M059J (cell line): ENCODE results near the gene ARID5B. TPM values are rescaled to one million over a fixed set of nuclear protein-coding genes. Genes with fewer than 3 reads are reported as not detected.

Experiments used
- DNase-seq: peaks from one replicate; pipeline ENCODE4 v3.0.0-alpha.2; 2012; ENCODE audit warnings: low read depth
- total RNA-seq: library from RNA; depleted of rRNA; stranded (reverse); fragments of >200 nt; shearing (Covaris generic); gene quantifications from 2 replicates; pipeline ENCODE4 v1.2.3, GENCODE V29; 2014

The ARID5B gene
- total RNA-seq, 1 experiment from 2014 or later = 43.9 TPM

- no peak for DNase-seq
Measured at GRCh38 chr10:61941202-61941681, 39.7 kb downstream of the ARID5B start.

DNA sequence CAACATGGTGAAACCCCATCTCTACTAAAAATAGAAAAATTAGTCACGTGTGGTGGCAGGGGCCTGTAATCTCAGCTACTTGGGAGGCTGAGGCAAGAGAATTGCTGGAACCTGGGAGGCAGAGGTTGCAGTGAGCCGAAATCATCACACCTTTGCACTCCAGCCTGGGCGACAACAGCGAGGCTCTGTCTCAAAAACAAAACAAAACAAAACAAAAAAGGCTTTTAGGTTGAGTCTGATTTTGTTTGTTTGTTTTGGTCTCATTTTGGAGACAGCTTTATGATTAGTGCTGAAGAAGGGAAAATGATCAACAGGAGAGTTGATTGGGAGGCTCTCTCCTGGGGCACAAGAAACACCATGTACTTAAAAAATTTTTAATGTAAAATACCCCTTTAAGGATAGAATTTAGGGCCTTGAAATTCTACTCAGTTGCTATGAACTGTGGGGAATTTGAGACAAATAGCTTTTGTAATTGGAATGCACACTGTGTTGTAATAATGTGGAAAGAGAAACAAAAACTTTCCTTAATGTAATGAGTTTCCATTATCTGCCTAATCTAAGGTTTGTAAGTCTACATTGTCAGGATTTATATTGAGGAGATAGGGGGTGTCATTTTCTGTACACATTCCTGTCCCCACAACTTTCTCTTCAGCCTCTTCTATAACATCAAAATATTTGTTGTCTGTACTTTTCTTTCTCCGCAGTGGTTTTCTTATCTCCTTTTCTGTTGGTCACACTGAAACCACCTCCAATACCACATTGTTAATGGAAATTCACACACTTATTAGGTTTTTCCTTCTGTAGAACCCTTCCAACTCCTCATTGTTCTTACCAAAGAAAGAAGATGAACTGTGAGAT, 41.3 kb downstream of the ARID5B start:
- peak; percentile 37 for DNase-seq

DNA sequence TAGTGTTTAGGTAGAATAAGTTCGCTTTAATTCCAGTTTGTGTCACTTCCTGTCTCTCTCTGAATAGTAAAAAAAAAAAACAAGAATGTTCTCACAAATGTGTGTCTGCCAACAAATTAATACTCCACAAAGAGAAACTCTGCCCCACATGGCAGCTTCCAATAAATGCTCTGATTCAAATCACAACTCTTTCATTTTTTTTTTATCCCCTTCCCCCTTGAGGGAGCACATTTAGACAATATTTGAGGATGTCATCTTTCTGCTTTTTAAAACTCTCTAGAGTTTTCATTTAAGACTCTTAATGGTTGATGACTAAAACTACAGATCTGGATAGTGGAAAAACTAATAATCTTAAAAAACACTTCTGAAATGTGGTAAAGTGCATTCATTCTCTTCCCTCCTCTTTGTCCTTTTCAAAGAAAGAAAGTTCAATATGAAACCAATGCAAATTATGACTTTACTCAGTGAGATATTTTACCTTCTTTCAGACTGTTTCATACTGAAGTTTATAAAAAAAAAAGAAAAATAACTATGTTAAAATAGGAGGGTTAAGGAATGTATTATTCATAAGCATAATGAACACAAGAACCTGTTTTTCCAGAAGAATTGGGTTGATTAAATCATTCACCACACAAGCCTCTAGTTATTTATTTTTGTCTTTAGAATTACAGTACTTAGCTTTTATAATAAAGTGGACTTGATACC, 42.3 kb downstream of the ARID5B start:
- peak; percentile 53 for DNase-seq

- DNase-seq = no peak
Measured at GRCh38 chr10:61944410-61945147, 43.1 kb downstream of the ARID5B start.

- DNase-seq = no peak
Measured at GRCh38 chr10:61949687-61950086, 48.2 kb downstream of the ARID5B start.

- DNase-seq = no peak
Measured at GRCh38 chr10:61950449-61951143, 49.1 kb downstream of the ARID5B start.

GRCh38 chr10:61951144-61951483, 49.6 kb downstream of the ARID5B start:
- DNase-seq = no peak

DNA sequence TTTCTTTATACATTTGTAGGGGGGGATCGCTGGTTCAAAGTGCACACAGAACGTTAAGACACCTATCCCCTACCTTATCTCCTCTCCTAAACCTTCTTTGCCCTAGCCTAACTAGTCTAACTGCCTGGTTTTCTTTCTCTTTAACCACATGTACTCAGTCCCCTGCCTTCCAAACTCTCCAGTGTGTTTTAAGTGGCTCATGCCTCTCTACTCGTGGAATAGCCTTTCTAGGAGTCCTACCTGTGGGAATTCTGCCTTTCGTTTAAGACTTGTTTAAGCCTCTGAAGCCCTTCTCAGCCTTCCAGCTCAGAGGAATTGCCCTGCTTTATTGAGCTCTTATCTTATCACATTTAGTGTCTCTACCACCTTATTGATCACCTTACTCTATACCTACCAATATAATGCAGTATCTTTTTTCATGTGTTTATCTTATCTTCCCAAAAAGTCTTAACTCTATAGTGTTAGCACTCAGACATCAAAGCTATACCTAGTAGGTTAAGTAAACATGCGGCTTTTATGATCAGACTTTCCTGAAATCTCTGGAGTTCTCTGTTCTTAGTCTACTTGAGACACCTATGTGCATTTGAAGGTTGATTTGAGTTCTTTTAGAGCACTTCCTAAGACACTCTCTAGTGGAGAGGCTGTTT, 50.7 kb downstream of the ARID5B start:
- DNase-seq = no peak

- DNase-seq = no peak
Measured at GRCh38 chr10:61953183-61953582, 51.7 kb downstream of the ARID5B start.

DNA sequence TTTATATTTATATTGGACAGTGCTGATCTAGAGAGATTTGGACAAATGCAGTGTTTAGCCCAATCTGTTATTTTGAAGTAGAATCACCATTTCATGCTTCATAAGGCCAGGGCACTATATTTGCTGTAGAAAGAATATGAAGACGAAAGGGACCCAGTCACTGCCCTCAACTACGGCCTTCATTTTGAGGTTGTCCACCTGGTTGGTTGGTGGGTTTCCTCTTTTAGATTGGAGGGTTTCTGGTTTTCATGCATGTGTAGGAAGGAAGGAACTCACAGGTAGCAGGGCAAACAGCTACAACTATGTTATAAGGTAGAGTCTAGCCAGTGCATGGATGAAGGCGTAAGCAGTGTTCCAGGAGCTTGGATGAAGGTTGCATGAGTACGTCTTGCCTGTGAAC, 56.3 kb downstream of the ARID5B start:
- no peak for DNase-seq

DNA sequence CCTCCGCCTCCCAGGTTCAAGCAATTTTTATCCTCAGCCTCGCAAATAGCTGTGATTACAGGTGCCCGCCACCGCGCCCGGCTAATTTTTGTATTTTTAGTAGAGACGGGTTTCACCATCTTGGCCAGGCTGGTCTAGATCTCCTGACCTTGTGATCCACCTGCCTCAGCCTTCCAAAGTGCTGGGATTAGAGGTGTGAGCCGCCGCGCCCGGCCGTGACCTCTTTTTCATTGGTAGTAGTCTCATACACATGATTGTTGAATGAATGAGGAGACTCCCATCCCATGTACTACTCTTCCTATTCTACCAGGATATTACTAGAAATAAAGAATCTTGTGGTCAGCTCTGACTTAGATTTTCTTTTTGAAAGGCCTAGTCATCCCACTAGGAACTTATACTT, 56.8 kb downstream of the ARID5B start:
- no peak for DNase-seq

DNA sequence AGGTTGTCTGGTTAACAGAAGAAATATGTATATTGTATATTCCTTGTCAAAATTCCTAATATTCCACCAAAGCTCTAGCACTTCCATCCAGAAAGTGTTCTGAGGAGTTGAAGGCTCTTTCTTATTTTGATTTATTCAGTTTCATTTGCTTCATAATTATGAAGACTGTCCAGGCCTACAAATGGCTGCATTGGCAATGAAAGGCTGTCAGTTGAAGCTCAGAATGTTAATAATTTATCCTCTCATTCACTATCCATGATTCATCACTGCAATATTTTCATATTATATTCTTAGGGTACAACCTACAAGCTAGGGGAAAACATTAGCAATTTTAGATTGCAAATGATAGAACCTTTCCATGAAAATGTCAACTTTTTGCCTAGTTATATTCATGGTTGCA, 57.3 kb downstream of the ARID5B start:
- no peak for DNase-seq

GRCh38 chr10:61959814-61960213, 58.3 kb downstream of the ARID5B start:
- DNase-seq = no peak

GRCh38 chr10:61960396-61961120, 59.1 kb downstream of the ARID5B start:
- no peak for DNase-seq

DNA sequence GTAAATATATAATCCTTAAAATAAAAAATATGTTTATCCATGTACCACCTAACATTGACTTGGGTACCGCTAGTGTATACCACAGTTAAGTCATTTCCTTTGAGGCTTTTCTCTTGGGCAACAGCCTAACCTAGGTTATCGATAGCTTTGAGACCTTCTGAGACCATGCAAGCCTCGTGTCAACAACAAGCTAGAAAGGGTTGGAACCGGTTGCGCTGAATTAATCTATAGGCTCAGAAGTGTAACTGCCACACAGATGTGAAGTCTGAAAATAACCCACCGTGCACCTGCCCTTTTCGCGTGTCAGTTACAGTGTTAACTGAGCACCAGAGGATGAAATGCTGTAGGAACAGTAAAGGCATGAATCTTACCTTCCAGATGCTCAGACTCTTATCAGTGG, 59.8 kb downstream of the ARID5B start:
- DNase-seq = no peak

DNA sequence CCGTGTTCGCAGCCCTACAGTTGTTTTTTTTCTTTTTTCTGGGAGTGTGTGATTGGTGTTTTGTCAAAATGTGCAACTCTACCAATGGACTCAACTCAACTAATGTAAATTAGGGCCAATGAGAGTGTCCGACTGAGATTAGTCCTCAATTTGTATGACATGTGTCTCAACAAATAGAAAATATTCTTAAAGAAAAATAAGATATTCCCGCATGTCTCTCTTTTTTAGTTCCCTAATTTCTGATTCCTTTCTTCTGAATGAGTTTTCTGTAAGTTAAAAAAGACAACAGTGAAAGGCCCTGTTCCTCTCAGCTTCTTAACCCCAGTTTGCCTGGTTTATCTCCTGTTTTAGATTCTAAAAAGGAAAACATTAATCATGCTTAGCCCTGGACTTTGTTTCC, 61.5 kb downstream of the ARID5B start:
- DNase-seq = no peak

- DNase-seq = no peak
Measured at GRCh38 chr10:61963669-61964058, 62.2 kb downstream of the ARID5B start.

DNA sequence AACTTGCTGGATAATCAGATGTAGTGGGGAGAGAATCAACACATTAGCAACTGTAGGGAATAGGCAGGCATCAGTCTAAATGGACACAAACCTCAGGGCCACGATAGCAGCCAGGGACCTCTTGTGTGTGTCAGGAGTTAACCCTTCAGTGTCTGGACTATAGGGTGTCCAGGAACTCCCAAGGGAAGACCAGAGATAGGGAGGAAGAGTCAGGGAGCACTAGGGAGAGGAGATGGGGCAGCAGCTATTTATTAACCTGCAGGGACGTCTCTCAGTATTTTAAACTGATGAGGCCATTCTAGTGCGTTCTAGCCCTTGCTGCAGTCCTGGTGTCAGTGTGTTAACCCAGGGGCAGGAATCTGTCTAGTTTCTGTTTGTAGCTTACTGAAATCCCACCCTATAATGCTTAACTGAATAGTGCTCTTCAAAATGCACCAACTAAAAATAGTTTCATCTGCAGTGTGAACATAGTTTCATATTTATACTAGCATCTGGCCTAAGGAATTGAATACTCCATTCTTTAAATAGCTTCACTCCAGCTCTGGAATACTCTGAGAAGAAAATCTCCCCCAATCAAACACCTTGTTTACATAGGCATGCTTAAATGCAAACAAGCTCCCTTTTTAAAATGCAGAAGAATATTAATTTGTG, 62.7 kb downstream of the ARID5B start:
- no peak for DNase-seq

DNA sequence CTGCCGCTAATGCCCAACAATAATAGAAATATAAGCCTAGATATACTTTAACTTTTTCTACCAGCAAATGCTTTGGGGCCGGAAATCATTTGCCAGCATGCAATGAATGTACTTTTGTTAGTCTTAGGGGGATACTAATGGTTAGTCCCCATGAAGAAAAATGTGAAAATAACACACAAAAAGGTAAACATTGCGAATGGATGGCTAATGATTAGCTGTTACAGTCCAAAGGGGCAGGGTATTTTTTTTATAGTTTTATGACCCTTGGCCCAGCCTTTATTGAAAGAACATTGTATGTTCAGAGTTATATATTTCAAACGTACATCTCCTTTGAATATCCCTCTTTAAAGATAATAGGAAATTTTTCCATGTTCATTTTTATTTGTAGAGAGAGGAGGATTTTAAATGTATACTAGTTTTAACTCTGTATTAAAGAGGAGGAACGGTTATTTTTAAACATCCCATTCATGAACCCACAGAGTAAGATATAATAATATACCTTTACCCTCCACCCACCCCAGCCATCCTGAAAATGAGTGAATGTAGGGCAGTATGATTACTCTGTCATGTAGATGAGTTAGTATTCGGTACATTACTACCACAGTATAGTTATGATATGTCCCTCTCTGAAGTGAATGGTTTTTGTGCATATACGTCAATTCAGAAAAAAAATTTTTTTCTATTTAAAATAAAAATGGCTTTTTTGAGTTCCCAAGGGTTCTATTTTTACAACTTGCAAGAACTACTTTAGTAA, 63.6 kb downstream of the ARID5B start:
- no peak for DNase-seq
